Esophagus squamous epithelium (tissue), 4 donors: ENCODE results near the gene RAB6B.

Experiments used
- POLR2A ChIP-seq, 4 donors: fragments of 450-650 bp; IDR thresholded peaks; one replicate each; pipeline ENCODE4 v1.6.1; 2017; ENCODE audit warnings: antibody characterized with exemption in 4 of 4, mild to moderate bottlenecking in 4 of 4, moderate library complexity in 3 of 4
- TF ChIP-seq, protein P1 (sequence below), 6 experiments: fragments of 450-650 bp in 4 of 6; fragments of 200-600 bp in 2 of 6; sonication (generic) in 2 of 6; IDR thresholded peaks; one replicate each; pipeline ENCODE4 v1.5.1; 2016 to 2019; ENCODE audit warnings: antibody characterized with exemption in 6 of 6, mild to moderate bottlenecking in 4 of 6, moderate library complexity in 4 of 6

DNA sequence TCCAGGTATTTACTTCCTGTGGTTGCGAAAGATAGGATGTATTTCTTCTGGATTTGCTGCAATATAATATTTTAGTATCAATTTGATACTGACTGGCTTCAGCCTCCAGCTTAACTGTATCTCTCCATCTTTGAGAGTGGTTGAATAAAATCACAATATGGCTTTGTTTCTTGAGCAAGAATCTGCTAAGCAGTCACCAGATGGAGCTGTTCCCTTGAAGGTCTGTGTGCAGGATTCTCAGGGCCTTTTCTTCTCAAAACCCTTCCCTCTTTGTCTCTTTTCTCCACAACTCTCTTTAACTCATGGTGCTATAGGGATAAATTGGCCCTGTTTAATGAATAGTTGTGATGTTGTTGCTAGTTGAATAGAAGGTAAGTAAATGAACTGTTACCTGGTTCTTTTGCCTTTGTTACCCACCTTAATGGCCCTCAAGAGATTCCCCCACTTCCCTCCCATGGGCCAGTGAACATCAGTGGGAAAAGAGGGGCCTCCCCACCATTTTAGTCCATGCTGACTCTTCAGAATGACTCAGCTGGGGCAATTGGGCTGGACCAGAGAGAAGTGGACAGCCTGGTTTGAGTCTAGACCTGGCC lies 34.8 kb upstream of the RAB6B start:
- TF ChIP-seq, protein P1, sequence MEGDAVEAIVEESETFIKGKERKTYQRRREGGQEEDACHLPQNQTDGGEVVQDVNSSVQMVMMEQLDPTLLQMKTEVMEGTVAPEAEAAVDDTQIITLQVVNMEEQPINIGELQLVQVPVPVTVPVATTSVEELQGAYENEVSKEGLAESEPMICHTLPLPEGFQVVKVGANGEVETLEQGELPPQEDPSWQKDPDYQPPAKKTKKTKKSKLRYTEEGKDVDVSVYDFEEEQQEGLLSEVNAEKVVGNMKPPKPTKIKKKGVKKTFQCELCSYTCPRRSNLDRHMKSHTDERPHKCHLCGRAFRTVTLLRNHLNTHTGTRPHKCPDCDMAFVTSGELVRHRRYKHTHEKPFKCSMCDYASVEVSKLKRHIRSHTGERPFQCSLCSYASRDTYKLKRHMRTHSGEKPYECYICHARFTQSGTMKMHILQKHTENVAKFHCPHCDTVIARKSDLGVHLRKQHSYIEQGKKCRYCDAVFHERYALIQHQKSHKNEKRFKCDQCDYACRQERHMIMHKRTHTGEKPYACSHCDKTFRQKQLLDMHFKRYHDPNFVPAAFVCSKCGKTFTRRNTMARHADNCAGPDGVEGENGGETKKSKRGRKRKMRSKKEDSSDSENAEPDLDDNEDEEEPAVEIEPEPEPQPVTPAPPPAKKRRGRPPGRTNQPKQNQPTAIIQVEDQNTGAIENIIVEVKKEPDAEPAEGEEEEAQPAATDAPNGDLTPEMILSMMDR (IDR thresholded peaks at IDR 0.05), result peak in 5 of 6 experiments; percentile 52 to 74 (median 62)
- TF ChIP-seq POLR2A (IDR thresholded peaks at IDR 0.05), result no peak
